Effector memory CD8-positive, alpha-beta T cell (primary cell): ENCODE data around the gene POLR1G.

ENCODE experiments used
- ATAC-seq: fragments of 150-1000 bp; cut with Tn5 transposase; replicated peaks from 2 replicates; pipeline ENCODE4 v1.10.0; 2021; ENCODE audit warnings: mild to moderate bottlenecking, moderate library complexity
- DNase-seq, 3 experiments: peaks; one replicate each; pipeline ENCODE4 v3.0.0; 2021
- H3K27ac Mint-ChIP-seq, 2 donors: one replicate each; pipeline ENCODE4 v1.8.0; 2022; ENCODE audit warnings: mild to moderate bottlenecking in 2 of 2, mixed read lengths in 2 of 2, moderate library complexity in 2 of 2
- H3K27me3 Mint-ChIP-seq, 2 donors: one replicate each; pipeline ENCODE4 v1.8.0; 2022; ENCODE audit warnings: mixed read lengths in 2 of 2
- H3K36me3 Mint-ChIP-seq: one replicate; pipeline ENCODE4 v1.8.0; 2022; ENCODE audit warnings: mild to moderate bottlenecking, moderate library complexity, mixed read lengths; ENCODE audit not compliant: insufficient read depth
- H3K4me1 Mint-ChIP-seq, 2 donors: one replicate each; pipeline ENCODE4 v1.8.0; 2022; ENCODE audit warnings: low read depth in 2 of 2, mixed read lengths in 2 of 2
- H3K4me3 Mint-ChIP-seq, 2 donors: one replicate each; pipeline ENCODE4 v1.8.0; 2022; ENCODE audit warnings: mild to moderate bottlenecking in 2 of 2, mixed read lengths in 2 of 2, moderate library complexity in 2 of 2
- H3K9me3 Mint-ChIP-seq, 2 donors: one replicate each; pipeline ENCODE4 v1.8.0; 2022; ENCODE audit warnings: mixed read lengths in 2 of 2

POLR1G gene

DNA sequence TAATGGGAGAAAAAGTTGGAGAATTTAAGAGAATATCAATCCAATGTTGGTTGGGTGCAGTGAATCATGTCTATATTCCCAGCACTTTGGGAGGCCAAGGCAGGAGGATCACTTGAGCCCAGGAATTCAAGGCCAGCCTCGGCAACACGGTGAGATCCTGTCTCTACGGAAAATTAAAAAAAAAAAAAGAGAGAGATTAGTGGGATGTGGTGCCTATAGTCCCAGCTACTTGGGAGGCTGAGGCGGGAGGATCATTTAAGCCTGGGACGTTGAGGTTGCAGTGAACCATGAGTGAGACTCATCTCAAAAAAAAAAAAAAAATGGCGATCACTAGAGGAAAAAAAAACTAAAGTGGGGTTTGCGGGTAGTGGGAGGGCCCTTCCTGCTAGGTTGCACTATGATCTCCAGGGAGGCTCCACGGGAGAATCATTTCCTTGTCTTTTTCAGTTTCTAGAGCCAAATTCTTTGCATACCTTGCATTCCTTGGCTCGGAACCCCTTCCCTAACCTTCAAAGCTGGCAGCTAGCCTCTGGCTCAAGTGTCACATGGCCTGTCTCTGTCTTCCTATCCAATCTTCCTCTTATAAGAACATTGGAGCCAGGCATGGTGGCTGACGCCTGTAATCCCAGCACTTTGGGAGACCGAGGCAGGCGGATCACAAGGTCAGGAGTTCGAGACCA, 30.3 kb upstream of the POLR1G start:
- Mint-ChIP-seq H3K9me3 (no peaks in the 10 kb centered on the region), H3K36me3 (peaks cover 3% of the 10 kb centered on the region), H3K27me3 (peaks cover 8 to 15% of the 10 kb centered on the region in 2 donors), H3K4me3 (no peak overlapping the region), H3K27ac (no peak overlapping the region), H3K4me1 (no peaks in the 10 kb centered on the region)
- ATAC-seq: no peak
- DNase-seq: no peak

DNA sequence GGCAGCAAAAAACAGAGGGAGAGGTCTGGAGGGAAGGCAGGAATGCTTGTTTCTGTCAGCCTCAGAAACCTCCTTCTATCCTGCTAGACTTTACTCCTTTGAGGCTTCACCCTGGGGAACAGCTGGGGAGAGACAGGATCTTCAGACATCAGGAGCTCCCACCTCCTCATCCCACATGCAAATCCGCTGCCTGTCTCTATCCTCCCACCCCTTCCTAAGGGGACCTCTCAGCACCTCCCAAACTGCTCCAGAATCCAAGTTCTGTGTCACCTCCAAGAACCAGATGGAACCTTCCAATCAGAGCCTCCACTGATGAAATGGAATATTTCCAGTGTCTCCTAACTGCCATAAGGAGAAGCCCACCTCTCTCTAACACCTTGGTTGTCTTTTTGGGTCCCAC, 26.3 kb upstream of the POLR1G start:
- Mint-ChIP-seq H3K27me3 (peaks cover 4 to 14% of the 10 kb centered on the region in 2 donors), H3K27ac (no peak overlapping the region), H3K4me1 (no peaks in the 10 kb centered on the region), H3K36me3 (peaks cover 3% of the 10 kb centered on the region), H3K9me3 (no peaks in the 10 kb centered on the region), H3K4me3 (no peak overlapping the region)
- ATAC-seq: no peak
- no peak for DNase-seq

DNA sequence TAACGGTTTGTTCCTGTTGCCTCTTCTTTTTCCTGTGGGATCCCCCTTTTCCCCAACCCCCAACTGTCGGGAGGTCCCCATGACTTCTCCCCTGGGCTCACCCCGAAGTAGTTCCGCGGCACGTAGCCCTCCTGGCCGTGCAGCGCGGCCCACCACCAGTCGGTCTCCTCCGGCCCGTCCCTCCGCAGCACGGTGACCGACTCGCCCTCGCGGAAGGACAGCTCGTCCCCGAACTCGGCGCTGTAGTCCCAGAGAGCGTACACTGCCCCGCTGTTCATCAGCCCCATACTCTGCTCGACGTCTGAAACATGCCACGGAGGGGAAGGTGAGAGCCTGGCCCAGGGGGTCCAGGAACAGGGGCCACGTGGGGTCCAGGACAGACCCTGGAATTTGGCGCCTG, 24.0 kb upstream of the POLR1G start:
- Mint-ChIP-seq H3K36me3 (no peaks in the 10 kb centered on the region), H3K4me1 (peaks cover 0 to 3% of the 10 kb centered on the region in 2 donors), H3K27ac (no peak overlapping the region), H3K4me3 (no peak overlapping the region), H3K27me3 (peaks cover 16 to 25% of the 10 kb centered on the region in 2 donors), H3K9me3 (no peaks in the 10 kb centered on the region)
- ATAC-seq (no peak), DNase-seq (no peak)

DNA sequence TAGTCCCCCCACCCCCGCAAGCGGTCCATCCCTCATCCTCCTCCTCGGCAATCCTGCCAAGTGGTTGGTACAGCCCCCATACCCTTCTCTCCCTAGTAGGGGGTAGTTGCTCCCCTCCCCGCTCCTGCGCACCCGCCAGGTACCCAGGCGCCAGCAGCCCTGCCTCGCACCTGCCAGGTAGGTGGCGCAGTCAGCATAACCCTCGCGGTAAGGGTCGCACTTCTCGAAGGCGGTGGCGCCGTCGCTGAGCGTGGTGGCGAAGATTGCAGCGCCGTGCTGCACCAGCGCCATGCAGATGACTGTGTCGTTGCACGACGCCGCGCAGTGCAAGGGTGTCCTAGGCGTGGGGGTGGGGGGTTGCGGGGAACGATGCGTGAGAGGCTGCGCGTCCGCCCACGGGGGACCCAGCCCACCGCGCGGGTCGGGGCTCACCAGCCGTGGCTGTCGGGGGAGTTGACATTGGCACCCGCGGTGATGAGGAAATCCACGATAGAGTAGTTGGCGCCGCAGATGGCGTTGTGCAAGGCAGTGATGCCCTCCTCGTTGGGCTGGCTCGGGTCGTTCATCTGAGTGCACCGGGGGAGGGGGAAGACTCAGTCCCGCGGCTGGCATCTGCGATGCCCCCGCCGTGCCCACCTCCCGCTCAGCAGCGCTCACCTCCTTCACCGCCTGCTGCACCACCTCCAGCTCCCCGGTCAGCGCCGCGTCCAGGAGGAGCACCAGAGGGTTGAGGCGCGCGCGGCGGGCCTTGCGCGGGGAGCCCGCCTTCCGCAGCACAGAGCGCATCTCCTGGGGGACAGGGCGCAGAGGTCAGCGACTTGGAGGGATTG, 20.8 kb upstream of the POLR1G start:
- Mint-ChIP-seq H3K36me3 (no peaks in the 10 kb centered on the region), H3K9me3 (no peaks in the 10 kb centered on the region), H3K4me3 (no peak overlapping the region), H3K27ac (no peak overlapping the region), H3K27me3 (peaks cover 16 to 25% of the 10 kb centered on the region in 2 donors), H3K4me1 (peaks cover 0 to 3% of the 10 kb centered on the region in 2 donors)
- ATAC-seq (no peak), DNase-seq (no peak)

DNA sequence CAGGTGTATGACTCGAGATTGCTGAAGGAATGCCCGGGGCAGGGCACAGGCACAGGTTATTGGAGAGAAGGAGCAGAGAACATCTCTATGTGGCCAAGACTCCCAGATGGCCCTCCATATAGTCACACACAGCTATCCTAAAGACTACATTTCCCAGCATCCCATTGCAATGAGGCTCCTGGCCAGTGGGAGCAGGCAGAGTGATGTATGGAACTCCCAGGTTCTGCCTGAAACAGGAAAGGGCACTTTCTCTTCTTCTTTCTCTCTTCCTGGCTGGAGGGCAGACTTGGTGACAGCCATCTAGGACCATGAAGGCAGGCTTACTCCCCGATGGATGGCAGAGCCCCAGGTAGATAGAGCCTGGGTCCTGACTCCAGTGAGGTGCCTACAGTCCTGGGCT, 15.1 kb upstream of the POLR1G start:
- Mint-ChIP-seq H3K9me3 (no peaks in the 10 kb centered on the region), H3K27ac (no peak overlapping the region)

DNA sequence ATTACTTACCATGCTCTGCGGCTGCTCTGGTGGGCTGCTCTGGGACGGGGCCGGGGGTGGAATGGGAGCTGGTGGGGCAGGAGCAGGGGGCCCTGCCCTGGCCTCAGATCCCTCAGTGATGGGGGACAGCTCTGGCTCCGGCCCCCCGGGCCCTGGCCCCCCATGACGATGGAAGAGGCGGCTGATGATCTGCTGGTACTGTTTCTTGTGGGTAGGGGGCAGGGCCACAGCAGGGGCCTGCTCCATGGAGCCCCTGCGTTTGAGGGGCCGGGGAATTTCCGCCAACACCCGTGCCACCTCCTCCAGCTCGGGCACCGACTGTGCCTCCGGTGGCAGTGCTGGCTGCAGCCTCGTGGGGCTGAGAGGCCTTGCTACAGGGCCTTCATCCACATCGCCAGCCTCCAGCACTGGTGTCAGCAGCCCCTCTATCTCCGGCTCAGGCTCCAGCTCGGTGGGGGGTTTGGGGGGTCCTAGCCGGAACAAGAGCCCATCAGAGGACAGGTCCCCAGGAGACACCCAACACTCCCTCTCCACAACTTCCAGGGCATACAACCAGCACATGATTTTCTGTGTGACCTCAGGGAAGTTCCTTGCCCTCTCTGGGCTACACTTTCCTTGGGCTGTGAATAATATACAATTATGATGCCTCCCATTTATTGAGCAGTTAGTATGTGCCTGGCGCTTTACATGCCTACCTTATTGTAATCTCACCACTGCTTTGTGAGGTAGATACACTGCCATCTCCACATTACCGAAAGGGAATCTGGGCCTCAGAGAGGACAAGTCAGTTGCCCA, 14.4 kb upstream of the POLR1G start:
- H3K9me3 Mint-ChIP-seq: no peaks in the 10 kb centered on the region
- H3K4me1 Mint-ChIP-seq: no peaks in the 10 kb centered on the region
- no peak overlapping the region for H3K4me3 Mint-ChIP-seq
- H3K27ac Mint-ChIP-seq: no peak overlapping the region
- DNase-seq: no peak
- no peaks in the 10 kb centered on the region for H3K36me3 Mint-ChIP-seq
- H3K27me3 Mint-ChIP-seq: peaks cover 2 to 16% of the 10 kb centered on the region in 2 donors
- no peak for ATAC-seq

More for the DNA sequence above, 15.1 kb upstream of the POLR1G start:
- no peaks in the 10 kb centered on the region for H3K36me3 Mint-ChIP-seq
- peaks cover under 1 to 17% of the 10 kb centered on the region in 2 donors for H3K27me3 Mint-ChIP-seq
- DNase-seq: no peak
- no peak for ATAC-seq
- H3K4me3 Mint-ChIP-seq: no peak overlapping the region
- H3K4me1 Mint-ChIP-seq: no peaks in the 10 kb centered on the region

DNA sequence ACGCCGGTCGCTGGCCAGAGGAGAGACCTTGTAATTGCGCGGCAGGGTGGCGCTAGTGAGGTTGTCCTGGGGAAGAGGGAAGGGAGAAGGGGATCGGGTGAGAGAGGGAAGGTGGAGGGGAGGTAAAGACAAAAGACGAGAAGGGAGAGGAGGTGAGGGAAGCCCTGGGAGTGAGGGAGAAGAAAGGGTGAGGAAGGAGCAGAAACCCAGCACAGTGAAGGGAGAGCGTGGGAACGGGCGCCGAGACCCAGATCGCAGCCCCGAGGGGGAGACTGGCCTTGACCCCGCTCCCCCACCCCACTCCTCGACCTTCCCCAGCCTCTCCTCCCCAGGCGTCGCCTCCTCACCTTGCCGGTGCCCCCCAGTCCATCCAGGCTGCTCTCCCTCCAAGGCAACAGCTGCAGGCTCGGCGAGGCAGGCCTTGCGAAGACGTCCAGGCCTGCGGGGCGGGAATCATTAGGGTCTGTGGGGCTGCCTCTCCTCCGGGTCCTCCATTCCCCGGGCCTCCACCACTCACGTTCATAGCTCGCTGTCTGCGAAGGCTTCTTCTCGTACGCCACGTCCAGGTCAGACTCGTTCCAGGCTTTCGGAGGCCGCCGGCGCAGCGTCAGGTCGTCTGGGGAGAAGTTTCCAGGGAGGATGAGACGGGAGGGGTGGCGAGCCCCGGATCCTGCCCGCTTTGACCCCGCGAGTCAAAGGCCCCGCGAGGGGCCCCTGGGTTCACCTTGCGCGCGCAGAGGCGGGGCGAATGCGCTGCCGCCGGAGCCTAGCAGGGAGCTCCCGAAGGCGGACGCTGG, 10.4 kb upstream of the POLR1G start:
- Mint-ChIP-seq H3K4me1 (peaks cover 6 to 10% of the 10 kb centered on the region in 2 donors), H3K4me3 (no peak overlapping the region), H3K27ac (no peak overlapping the region), H3K9me3 (no peaks in the 10 kb centered on the region), H3K27me3 (peaks cover 15 to 35% of the 10 kb centered on the region in 2 donors), H3K36me3 (no peaks in the 10 kb centered on the region)
- ATAC-seq (no peak), DNase-seq (no peak)

DNA sequence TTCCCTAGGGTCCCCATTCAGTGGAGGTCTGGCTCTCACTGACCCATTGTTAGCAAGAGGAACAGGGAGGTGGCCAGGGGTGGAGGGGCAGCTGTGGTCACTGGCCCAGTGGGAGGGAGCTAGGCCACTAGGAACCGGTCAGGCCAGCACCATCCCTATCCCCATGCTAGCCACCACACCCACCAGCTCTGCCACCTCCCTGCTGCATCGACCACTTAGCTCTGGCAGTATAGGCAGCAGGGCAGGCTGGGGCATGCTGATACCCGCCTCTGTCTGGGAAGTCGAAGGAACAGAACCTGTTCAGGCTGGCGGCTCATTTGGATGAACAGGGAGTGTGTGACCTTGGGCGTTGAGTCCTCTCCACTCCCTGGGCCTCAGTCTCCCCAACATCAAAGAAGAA, 6.3 kb upstream of the POLR1G start:
- no peak overlapping the region for H3K27ac Mint-ChIP-seq
- peaks cover 2% of the 10 kb centered on the region for H3K36me3 Mint-ChIP-seq
- H3K9me3 Mint-ChIP-seq: no peaks in the 10 kb centered on the region
- DNase-seq: no peak
- peaks cover 22 to 23% of the 10 kb centered on the region in 2 donors for H3K4me1 Mint-ChIP-seq
- no peak for ATAC-seq
- H3K4me3 Mint-ChIP-seq: no peak overlapping the region
- H3K27me3 Mint-ChIP-seq: peaks cover 35 to 66% of the 10 kb centered on the region in 2 donors

DNA sequence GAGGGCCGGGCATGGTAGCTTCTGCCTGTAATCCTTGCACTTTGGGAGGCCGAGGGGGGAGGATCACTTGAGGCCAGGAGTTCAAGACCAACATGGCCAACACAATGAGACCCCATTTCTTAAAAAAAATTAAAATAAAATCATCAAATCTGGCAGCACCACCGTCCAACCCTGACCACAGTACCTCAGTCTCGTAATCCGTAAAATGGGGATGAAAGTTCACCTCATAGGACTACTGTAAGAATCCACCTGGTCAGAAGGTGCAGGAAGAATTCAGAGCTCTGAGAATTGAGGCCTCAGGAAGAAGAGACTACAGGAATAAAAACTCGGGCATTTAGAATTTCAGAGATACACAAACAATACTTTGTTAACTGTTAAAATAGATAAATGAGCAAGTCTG, 4.6 kb upstream of the POLR1G start:
- no peak for ATAC-seq
- Mint-ChIP-seq H3K4me1 (peaks cover 34 to 36% of the 10 kb centered on the region in 2 donors), H3K27ac (no peak overlapping the region), H3K9me3 (no peaks in the 10 kb centered on the region), H3K36me3 (peaks cover 17% of the 10 kb centered on the region), H3K4me3 (no peak overlapping the region), H3K27me3 (peaks cover 38 to 54% of the 10 kb centered on the region in 2 donors)
- DNase-seq: no peak

DNA sequence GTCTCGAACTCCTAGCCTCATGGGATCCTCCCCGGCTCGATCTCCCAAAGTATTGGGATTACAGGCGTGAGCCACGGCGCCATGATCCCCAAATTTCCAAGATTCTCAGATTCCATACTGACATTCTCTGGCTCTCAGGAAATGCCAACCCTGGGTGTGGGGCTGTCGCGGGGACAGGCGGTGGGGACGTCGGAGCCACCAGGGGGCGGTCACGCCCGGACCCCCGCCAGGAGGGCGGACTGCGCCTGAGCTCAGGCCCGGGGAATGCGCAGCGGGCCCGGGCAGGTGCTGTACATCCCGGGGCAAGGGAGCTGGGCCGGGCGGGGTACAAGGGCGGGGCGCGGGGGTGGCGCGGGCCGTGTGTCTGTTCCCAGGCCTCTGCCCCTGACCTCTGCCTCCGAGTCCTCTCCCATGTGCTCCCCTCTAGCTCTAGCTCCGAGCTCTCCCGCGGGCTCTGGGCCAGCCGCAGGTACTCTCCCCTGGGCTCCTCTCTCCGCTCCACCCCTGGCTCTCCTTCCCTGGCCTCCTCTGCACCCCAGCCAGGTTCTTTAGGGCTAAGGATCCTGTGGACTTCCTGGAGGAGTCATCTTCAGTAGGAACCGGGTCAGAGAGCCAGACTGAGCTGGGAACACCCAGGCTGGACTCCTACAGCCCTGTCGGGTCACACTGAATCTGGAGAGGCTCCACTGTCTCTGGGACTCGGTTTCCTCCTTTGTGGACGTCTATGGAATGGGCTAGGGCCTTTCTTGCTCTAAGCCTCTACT, 4.0 kb upstream of the POLR1G start:
- ATAC-seq (no peak), DNase-seq (no peak)
- peaks cover 31 to 48% of the 10 kb centered on the region in 2 donors for H3K27me3 Mint-ChIP-seq
- H3K9me3 Mint-ChIP-seq: no peaks in the 10 kb centered on the region
- peaks cover 17% of the 10 kb centered on the region for H3K36me3 Mint-ChIP-seq
- H3K4me3 Mint-ChIP-seq: no peak overlapping the region
- H3K4me1 Mint-ChIP-seq: peaks cover 36% of the 10 kb centered on the region in 2 donors
- no peak overlapping the region for H3K27ac Mint-ChIP-seq

DNA sequence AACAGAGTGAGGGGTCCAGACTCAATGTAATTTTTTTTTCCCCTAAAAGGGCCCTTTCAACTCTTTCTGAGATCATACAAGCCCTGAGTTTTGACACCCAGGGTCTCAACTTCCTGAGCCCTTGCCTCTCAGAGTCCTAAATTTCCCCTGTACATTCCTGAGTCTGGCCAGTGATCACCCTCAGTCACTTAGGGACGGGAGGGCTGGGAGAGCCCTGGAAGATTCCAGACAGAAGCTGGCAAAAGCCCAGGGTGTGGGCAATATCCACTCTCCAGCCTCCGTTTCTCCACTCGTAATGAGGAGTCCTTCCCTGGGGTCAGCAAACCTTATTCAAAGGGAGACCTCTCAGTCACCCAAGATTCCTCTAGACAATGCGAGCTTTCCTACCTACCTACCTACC, 3.2 kb upstream of the POLR1G start:
- Mint-ChIP-seq H3K4me3 (no peak overlapping the region), H3K36me3 (peaks cover 17% of the 10 kb centered on the region), H3K27me3 (peaks cover 29 to 40% of the 10 kb centered on the region in 2 donors), H3K4me1 (peaks cover 34 to 35% of the 10 kb centered on the region in 2 donors), H3K9me3 (no peaks in the 10 kb centered on the region), H3K27ac (no peak overlapping the region)
- ATAC-seq (no peak), DNase-seq (no peak)

DNA sequence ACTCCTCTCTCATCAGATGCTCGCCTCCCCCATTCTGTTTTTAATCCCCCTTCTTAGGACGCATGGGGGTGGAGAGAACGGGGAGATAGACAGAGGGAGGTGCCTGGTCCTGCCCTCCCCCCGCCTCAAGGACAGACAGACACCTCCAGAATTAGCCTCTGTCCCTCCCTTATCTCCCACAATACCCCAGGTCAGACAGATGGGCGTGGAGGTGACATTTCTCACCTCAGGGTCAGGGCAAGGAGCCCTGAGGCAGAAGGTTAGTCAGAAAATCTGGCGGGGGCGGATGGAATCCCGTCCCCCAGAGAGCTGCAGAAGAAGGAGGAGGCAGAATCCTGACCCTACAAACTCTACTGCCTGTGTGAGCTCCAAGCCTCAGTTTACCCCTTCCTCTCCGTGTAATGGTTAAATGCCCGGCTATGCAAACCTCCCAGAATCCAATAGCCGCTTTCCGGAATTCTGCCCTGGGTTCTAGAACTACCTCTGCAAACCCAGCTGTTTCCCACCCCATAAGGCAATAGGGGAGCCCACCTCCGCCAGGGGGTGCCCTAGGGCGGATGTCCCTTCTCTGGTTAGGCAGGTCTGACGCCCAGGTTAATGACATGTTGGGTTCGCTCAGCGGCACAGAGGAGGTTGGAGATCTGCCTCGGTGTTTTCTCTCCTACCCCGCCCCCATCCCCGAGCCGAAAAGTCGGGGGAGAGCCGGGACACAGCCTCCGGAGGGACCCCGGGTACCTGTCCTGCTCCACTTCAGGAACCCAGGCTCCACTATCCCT, 2.5 kb upstream of the POLR1G start:
- peak; percentile 18 for ATAC-seq

More for the DNA sequence above, 2.5 kb upstream of the POLR1G start:
- H3K27ac Mint-ChIP-seq: peak overlapping the region in 1 of 2 donors; percentile 8
- H3K27me3 Mint-ChIP-seq: peaks cover 22 to 33% of the 10 kb centered on the region in 2 donors
- peak overlapping the region; percentile 94 to 96 for H3K4me3 Mint-ChIP-seq
- H3K4me1 Mint-ChIP-seq: peaks cover 30% of the 10 kb centered on the region in 2 donors
- peak; percentile 63 to 74 (median 68) for DNase-seq
- H3K36me3 Mint-ChIP-seq: peaks cover 22% of the 10 kb centered on the region
- H3K9me3 Mint-ChIP-seq: no peaks in the 10 kb centered on the region
